GM12874 (cell line): Measurements from ENCODE around the gene SMARCA4.
A peak's percentile ranks its signal among the peaks of the same experiment; 100 is the strongest.

Experiments
- TF ChIP-seq, protein P1 (sequence below): IDR thresholded peaks from 2 replicates; pipeline ENCODE4 v1.5.1; 2011; ENCODE audit warnings: low read depth, mild to moderate bottlenecking, control low read depth, low read length, moderate library complexity; ENCODE audit not compliant: insufficient read depth

SMARCA4 gene

DNA sequence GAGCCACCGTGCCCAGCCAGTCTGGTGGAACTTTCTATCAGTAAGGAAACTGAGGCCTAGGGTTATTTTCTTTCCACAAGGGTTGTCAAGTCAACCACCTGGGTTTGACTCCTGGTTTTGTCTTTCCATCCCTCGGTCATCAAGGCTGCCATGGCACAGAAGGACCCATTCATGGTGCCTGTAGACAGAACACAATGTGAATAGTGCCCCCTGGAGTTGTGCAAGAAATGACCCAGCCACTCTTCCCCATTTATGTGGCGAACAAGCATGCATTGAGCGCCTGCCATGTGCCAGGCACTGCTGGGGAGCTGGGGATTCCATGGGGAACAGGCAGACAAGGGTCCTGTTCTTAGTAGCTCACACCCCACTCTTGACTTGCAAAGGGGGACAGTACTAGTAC, 4.1 kb downstream of the SMARCA4 start:
- TF ChIP-seq, protein P1, sequence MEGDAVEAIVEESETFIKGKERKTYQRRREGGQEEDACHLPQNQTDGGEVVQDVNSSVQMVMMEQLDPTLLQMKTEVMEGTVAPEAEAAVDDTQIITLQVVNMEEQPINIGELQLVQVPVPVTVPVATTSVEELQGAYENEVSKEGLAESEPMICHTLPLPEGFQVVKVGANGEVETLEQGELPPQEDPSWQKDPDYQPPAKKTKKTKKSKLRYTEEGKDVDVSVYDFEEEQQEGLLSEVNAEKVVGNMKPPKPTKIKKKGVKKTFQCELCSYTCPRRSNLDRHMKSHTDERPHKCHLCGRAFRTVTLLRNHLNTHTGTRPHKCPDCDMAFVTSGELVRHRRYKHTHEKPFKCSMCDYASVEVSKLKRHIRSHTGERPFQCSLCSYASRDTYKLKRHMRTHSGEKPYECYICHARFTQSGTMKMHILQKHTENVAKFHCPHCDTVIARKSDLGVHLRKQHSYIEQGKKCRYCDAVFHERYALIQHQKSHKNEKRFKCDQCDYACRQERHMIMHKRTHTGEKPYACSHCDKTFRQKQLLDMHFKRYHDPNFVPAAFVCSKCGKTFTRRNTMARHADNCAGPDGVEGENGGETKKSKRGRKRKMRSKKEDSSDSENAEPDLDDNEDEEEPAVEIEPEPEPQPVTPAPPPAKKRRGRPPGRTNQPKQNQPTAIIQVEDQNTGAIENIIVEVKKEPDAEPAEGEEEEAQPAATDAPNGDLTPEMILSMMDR = 0 out of 2 replicates have a peak, but pooled peaks have one; percentile 8

DNA sequence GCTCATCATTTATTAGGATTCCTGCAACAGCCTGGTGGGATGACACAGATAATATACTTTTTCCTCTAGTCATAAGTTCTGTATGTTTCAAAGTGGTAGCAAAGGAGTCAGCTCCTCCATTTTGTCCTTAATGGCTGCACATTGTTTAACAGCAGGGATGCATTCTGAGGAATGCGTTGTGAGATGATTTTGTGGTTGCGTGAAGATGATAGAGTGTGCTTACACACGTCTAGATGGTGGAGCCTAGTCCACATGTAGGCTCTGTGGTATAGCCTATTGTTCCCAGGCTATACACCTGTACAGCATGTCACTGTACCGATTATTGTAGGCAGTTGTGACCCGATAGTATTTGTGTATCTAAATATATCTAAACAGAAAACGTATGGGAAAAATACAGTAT, 4.6 kb downstream of the SMARCA4 start:
- TF ChIP-seq, protein P1 = no peak

DNA sequence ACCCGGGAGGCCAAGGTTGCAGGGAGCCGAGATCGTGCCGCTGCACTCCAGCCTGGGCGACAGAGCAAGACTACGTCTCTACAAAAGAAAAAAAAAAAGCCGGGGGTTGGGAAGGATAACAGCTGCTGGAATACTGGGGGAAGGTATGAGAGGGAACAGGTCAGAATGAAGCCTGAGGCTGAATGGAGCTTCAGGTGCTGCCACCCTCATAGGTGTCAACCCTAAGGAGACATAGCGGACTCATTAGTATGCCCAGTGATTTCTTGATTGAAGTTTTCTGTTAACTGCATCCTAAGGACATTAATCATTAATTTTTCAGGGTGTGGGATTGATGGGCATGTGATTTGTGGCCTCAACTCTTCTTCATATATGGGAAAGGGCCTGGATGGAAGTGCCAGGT, 6.0 kb downstream of the SMARCA4 start:
- TF ChIP-seq, protein P1 = no peak

DNA sequence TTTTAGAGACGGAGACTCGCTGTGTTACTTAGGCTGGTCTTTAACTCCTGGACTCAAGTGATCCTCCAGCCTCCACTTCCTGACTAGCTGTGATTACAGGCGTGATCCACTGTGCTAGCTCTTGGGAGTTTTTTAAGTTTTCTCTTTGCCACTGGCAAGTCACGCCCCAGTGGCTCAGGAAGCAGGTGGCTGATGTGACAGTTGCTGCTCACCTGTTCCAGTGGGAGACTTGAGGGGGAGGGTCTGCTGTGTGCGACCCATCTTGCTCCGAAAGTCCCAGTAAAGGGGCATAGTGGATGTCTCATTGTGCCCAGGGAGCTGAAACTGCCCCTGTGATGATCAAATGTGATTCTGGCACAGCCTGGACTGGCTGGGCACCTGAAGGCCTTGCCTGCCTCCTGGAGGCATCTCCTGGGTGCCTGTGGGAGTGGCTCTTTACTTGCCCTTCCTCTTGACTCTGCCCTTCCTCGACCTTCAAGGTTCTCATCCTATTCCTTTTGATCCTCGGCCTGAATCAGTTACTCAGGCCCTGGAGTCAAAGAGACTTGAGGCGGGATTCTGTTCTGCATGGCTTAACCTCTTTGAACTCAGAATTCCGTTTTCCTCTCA, 7.8 kb downstream of the SMARCA4 start:
- TF ChIP-seq, protein P1 = no peak

DNA sequence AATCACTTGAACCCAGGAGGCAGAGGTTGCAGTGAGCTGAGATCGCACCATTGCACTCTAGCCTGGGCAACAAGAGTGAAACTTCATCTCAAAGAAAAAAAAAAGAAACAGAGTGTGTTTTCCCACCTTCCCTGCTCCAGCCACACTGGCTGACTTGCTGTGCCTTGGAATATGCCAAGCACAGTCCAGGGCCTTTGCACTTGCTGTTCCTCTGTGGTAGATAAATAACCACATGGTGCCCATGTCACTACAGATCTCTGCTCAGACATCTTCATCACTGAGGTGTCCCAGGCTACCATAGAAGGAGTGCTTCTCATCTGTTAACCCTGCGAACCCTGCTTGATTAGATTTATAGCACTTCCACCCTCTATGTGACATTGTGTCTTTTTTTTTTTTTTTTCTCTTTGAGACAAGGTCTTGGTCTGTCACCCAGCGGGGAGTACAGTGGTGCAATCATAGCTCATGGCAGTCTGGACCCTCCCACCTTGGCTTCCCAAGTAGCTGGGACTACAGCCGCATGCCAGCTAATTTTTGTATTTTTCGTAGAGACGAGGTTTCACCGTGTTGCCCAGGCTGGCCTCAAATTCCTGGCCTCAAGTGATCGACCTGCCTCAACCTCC, 10.4 kb downstream of the SMARCA4 start:
- TF ChIP-seq, protein P1 = no peak

DNA sequence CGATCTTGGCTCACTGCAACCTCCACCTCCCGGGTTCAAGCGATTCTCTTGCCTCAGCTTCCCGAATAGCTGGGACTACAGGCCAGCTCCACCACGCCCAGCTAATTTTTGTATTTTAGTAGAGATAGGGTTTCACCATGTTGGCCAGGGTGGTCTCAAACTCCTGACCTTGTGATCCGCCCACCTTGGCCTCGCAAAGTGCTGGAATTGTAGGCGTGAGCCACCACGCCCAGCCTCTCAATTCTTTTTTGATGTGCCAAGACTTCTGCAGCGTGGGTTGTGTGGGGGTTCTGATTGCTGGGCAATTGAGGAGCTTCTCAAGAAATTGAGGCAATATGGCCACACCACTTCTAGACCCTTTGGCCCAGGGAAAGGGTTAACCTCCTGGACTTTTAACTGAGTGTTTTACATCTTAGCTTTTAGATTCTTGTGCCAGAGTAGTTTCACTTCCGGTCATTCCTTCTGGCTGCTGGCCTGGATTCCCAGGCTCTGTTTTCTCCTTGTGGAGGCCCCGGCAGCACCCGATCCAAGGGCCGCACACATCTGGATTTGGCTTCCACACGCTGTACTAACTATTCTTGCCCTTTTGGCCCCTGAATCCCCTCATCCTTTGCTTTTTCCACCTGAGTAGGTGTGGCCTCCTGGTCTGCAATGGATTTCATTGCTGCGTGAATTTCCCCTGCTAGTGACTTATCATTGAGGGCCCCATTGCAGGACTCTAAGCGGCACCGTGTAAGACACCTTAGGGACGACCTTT, 14.7 kb downstream of the SMARCA4 start:
- TF ChIP-seq, protein P1 = no peak

DNA sequence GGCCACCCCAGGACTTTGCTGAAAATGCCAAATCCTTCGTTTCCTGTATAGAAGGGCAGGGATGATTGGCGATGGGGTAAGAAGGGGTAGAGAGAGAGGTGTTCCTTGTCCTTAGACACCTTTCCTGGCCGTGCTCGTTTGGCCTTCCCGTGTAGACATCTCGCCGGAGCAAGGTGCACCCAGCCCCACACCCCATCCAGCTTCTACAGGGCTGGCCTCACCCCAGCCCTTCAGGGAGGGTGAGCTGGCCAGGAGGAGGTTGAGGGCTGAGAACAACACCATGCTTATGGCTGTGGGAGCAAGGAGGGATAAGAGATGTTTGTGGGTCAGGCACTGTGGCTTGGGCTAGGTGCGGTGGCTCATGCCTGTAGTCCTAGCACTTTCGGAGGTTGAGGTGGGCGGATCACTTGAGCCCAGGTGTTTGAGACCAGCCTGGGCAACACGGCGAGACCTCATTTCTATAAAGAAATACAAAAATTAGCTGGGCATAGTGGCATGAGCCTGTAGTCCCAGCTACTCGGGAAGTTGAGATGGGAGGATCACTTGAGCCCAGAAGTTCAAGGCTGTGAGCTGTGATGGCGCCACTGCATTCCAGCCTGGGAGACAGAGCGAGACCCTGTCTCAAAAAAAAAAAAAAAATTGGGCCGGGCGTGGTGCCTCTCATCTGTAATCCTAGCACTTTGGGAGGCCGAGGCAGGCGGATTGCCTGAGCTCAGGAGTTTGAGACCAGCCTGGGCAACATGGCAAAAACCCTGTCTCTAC, 15.5 kb downstream of the SMARCA4 start:
- TF ChIP-seq, protein P1 = no peak
